ENCODE measurements around the gene TRMT1. TPM values are rescaled to one million over a fixed set of nuclear protein-coding genes. Genes with fewer than 3 reads are reported as not detected.
A peak's percentile ranks its signal among the peaks of the same experiment; 100 is the strongest.

The TRMT1 gene
- total RNA-seq, 1 experiment from 2014 or later: 52.0 TPM

DNA sequence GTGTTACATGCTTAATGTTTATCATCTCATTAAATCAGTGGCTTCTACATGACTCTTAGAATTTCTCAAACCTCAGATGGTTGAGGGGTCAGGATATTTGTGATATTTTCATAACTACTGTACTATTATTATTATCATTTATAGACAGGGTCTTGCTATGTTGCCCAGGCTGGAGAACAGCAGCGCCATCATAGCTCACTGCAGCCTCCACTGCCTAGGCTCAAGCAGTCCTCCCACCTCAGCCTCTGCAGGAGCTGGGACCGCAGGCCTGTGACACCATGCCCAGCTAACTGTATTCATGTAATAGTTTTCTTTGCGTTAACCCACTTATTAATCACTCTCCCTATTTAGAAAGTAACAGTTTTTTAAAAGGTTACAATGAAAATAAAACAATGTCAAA lies 43.2 kb upstream of the TRMT1 start:
- no peak for ATAC-seq
- no peaks in the 10 kb centered on the region for H3K36me3 ChIP-seq (ENCODE audit: control insufficient read depth, insufficient read depth, low read length)
- no peak overlapping the region for H3K27ac ChIP-seq (ENCODE audit: low read length)
- H3K4me1 ChIP-seq (ENCODE audit: control insufficient read depth, insufficient read depth, low read length): peaks cover 41% of the 10 kb centered on the region
- TF ChIP-seq TCF7L2 (IDR thresholded peaks at IDR 0.05; ENCODE audit: low read depth, low read length): no peak
- no peak for DNase-seq (ENCODE audit: low read depth, low spot score)
- H3K4me3 ChIP-seq (ENCODE audit: low read depth in 2 of 2, low read length in 2 of 2): no peak overlapping the region
- intact Hi-C loops (cut with micrococcal nuclease; ENCODE audit: unreplicated experiment) (no loop called here), in situ Hi-C loops (cut with HindIII; ENCODE audit: low pct_unique_long_range_greater_than_20kb, low sequenced_read_pairs) (no loop called here)
- no peaks in the 10 kb centered on the region for H3K27me3 ChIP-seq (ENCODE audit: control insufficient read depth, insufficient read depth, low read length)
- no TSS peak for BruUV-seq (replicated peaks)
- ChIA-PET CTCF (no interaction called here), POLR2A (no interaction called here)
- no peaks in the 10 kb centered on the region for H3K9me3 ChIP-seq (ENCODE audit: control insufficient read depth, insufficient read depth, low read depth, low read length)

DNA sequence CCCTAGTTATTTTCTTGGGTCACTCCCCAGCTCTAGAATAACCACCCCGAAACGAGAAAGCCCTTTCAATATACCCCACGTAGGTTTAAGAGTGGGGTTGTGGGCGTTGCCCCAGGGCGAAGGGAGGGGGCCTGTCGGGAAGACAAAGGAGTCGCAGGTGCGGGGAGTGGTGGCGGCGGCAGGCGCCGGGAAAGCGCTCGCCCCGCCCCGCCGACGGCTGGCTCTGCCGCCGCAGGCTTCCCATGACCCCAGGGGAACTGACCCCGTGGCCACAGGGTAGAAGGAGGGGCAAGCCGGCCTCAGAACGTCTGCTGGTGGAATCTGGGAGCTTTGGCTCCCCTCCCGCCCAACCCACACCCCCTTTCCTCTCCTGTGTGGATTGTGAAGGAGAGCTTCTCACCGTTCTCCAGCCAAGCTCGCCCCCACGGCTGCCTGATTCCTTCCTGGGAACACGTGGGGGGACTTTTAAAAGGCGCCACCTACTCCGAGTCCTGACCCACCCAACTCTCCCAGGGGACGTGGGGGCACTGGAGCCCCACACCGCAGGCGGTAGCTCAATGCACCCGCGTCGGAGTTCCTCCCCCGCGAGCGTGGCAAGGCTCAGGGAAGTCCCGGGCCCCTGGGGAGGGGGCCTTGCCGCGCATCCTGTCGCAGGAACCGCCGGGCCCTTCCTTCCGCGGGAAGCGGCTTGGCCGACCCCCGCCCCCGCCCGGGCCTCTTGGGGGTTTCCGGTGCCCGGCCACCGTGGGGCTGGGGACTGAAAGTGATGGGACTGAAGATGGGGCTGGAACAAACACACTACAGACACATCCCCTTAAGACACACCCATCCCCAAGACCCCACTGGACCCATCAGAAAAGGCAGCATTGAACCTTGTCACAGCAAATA lies 39.2 kb upstream of the TRMT1 start:
- Histone ChIP-seq H3K4me1 (ENCODE audit: control insufficient read depth, insufficient read depth, low read length) (peaks cover 15% of the 10 kb centered on the region), H3K9me3 (ENCODE audit: control insufficient read depth, insufficient read depth, low read depth, low read length) (no peaks in the 10 kb centered on the region), H3K27me3 (ENCODE audit: control insufficient read depth, insufficient read depth, low read length) (no peaks in the 10 kb centered on the region), H3K36me3 (ENCODE audit: control insufficient read depth, insufficient read depth, low read length) (peaks cover 7% of the 10 kb centered on the region; the same call in 1 of the 2 replicates), H3K27ac (ENCODE audit: low read length) (peak overlapping the region; percentile 96), H3K4me3 (ENCODE audit: low read depth in 2 of 2, low read length in 2 of 2) (peak overlapping the region; percentile 68 to 90)
- POLR2A ChIA-PET: interaction anchor here (0.5 to 1.2 kb wide), 6 partner anchors 8 to 364 kb away, joined by 3 to 12 read pairs (median 4); partner anchors contain the start of gene JUNB
- DNase-seq (ENCODE audit: low read depth, low spot score) (no peak), ATAC-seq (peak; percentile 28)
- TF ChIP-seq POLR2AphosphoS5 (IDR thresholded peaks at IDR 0.05; ENCODE audit: low read depth, low read length) (peak; percentile 60), SIN3A (IDR thresholded peaks at IDR 0.05; ENCODE audit: borderline replicate concordance, insufficient read depth, low read depth, low read length) (0 out of 2 replicates have a peak, but pooled peaks have one; percentile 56), TCF7L2 (IDR thresholded peaks at IDR 0.05; ENCODE audit: low read depth, low read length) (peak; percentile 83; the same call in 1 of the 2 replicates)
- TF ChIP-seq, protein P1, sequence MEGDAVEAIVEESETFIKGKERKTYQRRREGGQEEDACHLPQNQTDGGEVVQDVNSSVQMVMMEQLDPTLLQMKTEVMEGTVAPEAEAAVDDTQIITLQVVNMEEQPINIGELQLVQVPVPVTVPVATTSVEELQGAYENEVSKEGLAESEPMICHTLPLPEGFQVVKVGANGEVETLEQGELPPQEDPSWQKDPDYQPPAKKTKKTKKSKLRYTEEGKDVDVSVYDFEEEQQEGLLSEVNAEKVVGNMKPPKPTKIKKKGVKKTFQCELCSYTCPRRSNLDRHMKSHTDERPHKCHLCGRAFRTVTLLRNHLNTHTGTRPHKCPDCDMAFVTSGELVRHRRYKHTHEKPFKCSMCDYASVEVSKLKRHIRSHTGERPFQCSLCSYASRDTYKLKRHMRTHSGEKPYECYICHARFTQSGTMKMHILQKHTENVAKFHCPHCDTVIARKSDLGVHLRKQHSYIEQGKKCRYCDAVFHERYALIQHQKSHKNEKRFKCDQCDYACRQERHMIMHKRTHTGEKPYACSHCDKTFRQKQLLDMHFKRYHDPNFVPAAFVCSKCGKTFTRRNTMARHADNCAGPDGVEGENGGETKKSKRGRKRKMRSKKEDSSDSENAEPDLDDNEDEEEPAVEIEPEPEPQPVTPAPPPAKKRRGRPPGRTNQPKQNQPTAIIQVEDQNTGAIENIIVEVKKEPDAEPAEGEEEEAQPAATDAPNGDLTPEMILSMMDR (IDR thresholded peaks at IDR 0.05): no peak
- CTCF ChIA-PET: interaction anchor here (1.2 kb wide), 1 partner anchor 178 kb away, joined by 5 read pairs; no protein-coding TSS in a partner anchor
- in situ Hi-C loops (cut with HindIII; ENCODE audit: low pct_unique_long_range_greater_than_20kb, low sequenced_read_pairs): no loop called here
- no TSS peak for BruUV-seq (replicated peaks)
- intact Hi-C loops (cut with micrococcal nuclease; ENCODE audit: unreplicated experiment): no loop called here

DNA sequence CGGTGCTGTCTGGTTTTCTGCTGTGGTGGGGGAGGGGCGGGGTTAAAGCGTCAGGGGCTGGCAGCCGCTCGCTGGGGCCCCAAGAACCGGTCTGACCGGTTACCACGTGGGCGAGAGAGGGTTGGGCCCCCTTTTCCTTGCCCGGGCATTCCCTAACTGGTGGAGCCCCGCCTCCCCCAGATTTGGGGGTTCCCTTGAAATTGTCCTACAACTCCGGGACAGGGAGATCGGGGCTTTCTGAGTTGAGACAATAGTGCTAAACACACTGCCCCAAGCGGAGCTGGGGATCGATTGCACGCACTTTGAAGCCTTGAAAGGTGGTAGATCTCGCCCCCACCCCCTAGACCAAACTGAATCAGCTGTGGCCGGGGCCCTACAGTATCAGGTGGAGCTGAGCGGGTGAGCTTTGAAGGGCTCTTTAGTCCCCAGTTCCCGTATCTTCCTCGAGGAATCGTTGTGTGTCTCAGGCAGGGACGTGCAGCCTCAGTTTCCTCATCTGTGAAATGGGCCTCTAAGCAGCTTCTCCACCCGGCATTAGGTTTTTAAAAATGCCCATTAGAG lies 38.5 kb upstream of the TRMT1 start:
- peak overlapping the region; percentile 68 to 90 for H3K4me3 ChIP-seq (ENCODE audit: low read depth in 2 of 2, low read length in 2 of 2)
- peaks cover 11% of the 10 kb centered on the region for H3K4me1 ChIP-seq (ENCODE audit: control insufficient read depth, insufficient read depth, low read length)
- H3K27ac ChIP-seq (ENCODE audit: low read length): peak overlapping the region; percentile 96
- no TSS peak for BruUV-seq (replicated peaks)
- no peaks in the 10 kb centered on the region for H3K9me3 ChIP-seq (ENCODE audit: control insufficient read depth, insufficient read depth, low read depth, low read length)
- no peaks in the 10 kb centered on the region for H3K27me3 ChIP-seq (ENCODE audit: control insufficient read depth, insufficient read depth, low read length)
- ATAC-seq (peak; percentile 4; the same call in 1 of the 2 replicates), DNase-seq (ENCODE audit: low read depth, low spot score) (no peak)
- TF ChIP-seq, protein P2, sequence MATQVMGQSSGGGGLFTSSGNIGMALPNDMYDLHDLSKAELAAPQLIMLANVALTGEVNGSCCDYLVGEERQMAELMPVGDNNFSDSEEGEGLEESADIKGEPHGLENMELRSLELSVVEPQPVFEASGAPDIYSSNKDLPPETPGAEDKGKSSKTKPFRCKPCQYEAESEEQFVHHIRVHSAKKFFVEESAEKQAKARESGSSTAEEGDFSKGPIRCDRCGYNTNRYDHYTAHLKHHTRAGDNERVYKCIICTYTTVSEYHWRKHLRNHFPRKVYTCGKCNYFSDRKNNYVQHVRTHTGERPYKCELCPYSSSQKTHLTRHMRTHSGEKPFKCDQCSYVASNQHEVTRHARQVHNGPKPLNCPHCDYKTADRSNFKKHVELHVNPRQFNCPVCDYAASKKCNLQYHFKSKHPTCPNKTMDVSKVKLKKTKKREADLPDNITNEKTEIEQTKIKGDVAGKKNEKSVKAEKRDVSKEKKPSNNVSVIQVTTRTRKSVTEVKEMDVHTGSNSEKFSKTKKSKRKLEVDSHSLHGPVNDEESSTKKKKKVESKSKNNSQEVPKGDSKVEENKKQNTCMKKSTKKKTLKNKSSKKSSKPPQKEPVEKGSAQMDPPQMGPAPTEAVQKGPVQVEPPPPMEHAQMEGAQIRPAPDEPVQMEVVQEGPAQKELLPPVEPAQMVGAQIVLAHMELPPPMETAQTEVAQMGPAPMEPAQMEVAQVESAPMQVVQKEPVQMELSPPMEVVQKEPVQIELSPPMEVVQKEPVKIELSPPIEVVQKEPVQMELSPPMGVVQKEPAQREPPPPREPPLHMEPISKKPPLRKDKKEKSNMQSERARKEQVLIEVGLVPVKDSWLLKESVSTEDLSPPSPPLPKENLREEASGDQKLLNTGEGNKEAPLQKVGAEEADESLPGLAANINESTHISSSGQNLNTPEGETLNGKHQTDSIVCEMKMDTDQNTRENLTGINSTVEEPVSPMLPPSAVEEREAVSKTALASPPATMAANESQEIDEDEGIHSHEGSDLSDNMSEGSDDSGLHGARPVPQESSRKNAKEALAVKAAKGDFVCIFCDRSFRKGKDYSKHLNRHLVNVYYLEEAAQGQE (IDR thresholded peaks at IDR 0.05; ENCODE audit: insufficient read depth in 1 of 2, low read depth in 2 of 2, low read length in 1 of 2): no peak
- no peak for TF ChIP-seq POLR2AphosphoS5 (IDR thresholded peaks at IDR 0.05; ENCODE audit: low read depth, low read length)
- no peak for TF ChIP-seq TCF7L2 (IDR thresholded peaks at IDR 0.05; ENCODE audit: low read depth, low read length)
- peaks cover 10% of the 10 kb centered on the region; the same call in 1 of the 2 replicates for H3K36me3 ChIP-seq (ENCODE audit: control insufficient read depth, insufficient read depth, low read length)
- intact Hi-C loops (cut with micrococcal nuclease; ENCODE audit: unreplicated experiment): no loop called here
- CTCF ChIA-PET: interaction anchor here (1.2 kb wide), 1 partner anchor 177 kb away, joined by 5 read pairs; no protein-coding TSS in a partner anchor
- POLR2A ChIA-PET: interaction anchor here (0.6 to 1.2 kb wide), 4 partner anchors 8 to 364 kb away, joined by 3 to 12 read pairs (median 6); partner anchors contain the start of gene JUNB
- in situ Hi-C loops (cut with HindIII; ENCODE audit: low pct_unique_long_range_greater_than_20kb, low sequenced_read_pairs): no loop called here

Data from Panc1 (cell line).